Measurements from ENCODE around the gene HOXC6. TPM values are rescaled to one million over a fixed set of nuclear protein-coding genes. Genes with fewer than 3 reads are reported as not detected.

HOXC6 gene
- polyA plus RNA-seq, 5 donors = 1.2 to 5.7 (median 2.4) TPM

GRCh38 chr12:54014377-54015017 lies 13.7 kb upstream of the HOXC6 start:
- DNase-seq = no peak

GRCh38 chr12:54015018-54015931 lies 13.0 kb upstream of the HOXC6 start:
- peak in 1 of 2 donors; percentile 15 for DNase-seq

DNA sequence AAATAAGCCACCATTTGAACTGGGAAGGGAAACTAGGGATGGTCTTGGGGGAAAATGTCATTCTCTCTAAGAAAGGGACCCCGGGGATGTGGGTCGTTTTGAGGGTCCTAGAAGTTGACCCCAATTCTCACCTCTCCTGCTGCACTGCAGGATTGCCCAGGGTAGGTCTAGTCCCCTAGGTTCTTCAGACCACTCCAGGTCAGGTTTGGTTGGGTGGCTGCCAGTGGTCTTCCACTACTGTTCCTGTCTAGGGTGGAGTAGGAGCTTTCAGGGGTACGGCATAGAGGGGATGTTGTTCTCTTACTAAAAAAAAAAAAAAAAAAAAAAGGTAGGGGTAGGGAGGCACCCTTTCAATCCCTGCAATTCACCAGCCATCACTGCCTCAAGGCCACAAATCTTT lies 12.2 kb upstream of the HOXC6 start:
- no peak for DNase-seq

DNA sequence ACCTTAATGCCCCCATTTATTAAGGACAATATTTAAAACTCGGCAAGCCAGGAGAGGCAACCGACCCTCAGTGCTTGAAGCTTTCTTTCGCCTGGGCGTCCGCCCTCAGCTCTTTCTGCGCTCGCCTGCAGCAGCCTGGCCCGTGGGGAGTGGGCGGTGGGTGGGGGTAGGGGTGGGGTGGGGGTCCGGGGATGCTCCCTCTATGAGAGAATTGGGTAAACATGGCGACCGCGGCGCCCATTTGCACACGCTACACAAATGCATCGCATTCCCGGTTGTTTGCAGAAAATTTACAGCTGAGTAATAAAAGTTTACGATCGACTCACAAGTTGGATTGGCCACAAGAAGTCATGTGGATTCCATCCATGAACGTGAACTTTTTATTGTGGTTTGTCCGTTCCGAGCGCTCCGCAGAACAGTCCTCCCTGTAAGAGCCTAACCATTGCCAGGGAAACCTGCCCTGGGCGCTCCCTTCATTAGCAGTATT lies 11.7 kb upstream of the HOXC6 start:
- no peak for DNase-seq

GRCh38 chr12:54017027-54017788 lies 11.0 kb upstream of the HOXC6 start:
- DNase-seq = no peak

GRCh38 chr12:54017878-54018467 lies 10.3 kb upstream of the HOXC6 start:
- peak in 1 of 2 donors; percentile 71 for DNase-seq

DNA sequence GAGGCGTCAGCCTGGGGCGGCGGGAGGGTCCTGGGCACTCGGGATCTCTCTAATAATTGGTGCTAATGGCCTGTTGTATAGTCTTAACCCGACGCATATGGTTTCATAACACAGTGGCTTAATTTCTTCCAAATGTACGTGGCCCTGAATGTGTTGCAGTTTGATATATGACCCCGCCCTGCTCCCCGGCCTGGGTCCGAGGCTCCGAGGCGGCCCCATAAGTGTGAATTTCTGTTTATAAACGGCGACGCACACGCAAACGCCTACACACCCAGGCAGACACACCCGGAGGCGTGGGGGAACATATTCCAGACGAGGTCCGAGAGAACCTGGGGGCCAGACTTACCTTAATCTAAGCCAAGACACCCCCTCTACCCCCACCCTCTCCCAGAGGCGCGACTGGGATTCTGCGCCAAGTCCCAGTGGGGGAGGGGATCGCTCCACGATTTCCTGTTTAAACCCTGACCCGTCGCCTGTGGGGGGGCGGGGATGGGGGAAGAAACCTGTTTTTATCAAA lies 9.7 kb upstream of the HOXC6 start:
- no peak for DNase-seq

DNA sequence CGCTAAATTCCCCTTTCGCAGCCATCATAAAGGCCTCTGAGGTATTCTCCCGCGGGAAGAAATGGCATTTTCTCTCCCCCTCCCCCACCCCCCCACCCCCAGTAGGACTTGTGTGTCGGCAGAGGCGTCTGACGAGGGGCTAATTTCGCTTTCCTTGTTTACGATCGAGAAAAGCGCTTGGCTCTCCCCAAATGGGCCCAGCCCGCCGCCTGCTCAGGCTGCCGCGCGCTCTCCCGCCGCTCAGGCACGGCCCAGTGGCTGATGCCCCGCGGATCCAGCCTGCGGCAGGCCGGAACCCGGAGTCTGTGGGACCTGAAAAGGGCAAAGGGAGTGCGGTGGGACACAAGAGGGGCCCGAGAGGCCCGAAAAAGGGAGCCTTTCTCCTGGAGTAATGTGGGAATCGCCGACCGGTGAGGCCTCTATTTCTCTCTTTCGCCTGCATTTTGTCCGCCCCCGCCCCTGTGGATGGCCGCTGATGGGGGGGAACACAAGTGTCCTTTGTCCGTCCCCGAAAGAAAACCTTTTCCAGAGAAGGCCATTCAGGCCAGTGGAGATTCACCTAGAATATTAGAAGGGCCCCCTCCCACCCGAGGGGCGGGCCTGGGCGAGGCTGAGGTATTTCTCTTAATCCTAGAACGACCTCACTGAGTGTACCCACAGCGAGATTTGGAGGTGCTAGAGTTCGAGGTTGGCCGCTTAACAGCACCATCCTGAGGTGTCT lies 9.0 kb upstream of the HOXC6 start:
- no peak for DNase-seq

DNA sequence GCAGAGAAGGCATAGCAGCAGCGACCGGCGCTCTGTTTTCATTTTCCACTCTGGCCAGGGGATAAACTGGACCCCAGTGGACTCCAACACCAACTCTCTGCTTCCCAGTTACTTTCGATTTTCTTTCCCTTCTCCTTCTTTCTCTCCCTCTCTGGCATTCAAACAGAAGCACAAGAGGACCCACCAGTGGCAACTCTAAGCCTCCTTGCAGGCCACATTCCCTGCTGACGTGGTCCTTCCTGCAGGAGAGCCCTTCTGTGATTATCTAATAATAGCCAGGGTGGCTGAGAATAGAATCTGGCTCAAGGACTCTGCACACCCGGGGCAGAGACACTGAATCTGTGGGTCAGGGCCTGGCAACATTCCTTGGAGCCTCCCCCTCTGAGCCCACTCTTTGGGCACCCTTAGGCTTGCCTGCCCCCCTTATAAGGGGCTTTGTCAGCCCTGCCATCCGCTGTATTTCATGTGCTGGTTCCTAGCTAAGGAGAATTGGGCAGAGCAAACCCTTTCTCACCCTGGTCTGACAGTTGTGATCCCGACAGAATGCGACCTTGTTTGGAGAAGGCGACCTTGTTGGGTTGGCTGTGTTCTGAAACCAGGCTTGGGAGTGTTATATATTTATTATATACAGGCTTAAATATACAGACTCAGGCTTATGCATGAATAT lies 8.2 kb upstream of the HOXC6 start:
- DNase-seq = no peak

DNA sequence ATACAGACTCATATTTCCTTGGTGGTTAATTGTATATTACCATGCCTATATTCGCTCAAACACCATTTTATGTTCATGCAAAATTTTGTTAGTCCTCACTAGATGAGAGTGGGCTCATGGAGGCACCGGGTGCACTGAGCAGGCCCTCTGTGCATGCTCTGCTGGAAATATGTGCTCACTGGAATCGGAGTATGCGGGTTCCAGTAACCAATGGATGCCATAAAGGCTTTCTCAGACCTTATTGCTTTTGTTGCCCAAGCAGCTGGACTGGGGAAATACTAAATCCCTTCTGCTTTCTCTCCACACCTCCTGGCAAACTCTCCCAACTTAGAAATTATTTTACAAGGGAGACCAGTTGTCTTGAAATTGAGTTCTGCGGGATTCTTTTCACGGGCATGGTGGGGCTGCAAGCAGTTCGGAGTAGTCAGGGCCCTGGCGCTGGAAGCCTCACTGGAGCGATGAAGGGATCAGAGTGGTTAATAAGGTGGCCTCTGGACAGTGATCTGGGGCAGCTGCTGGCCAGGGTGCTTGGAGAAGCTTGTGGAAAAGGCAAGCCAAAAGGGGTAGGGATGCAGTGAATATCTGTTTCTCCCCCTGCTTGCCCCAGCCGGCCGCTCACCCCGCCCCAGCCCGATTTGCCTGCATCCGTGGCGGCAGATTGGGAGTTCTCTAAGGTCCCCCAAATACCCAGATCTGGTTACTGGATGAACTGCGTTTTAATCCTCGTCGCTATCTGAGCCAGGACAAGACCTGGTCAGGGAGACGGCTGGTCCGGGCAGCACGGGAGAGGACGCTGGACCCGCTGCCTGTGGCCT lies 7.4 kb upstream of the HOXC6 start:
- DNase-seq = no peak

GRCh38 chr12:54021432-54022013 lies 6.7 kb upstream of the HOXC6 start:
- DNase-seq = no peak

GRCh38 chr12:54022960-54023884 lies 5.0 kb upstream of the HOXC6 start:
- DNase-seq = no peak

GRCh38 chr12:54024127-54024526 lies 4.1 kb upstream of the HOXC6 start:
- DNase-seq = no peak

- DNase-seq = no peak
These were observed 3.5 kb upstream of the HOXC6 start for GRCh38 chr12:54024581-54025305.

GRCh38 chr12:54025499-54026405 lies 2.5 kb upstream of the HOXC6 start:
- no peak for DNase-seq

Data from right lung (tissue), 5 donors.